GM19351 (cell line): Measurements from ENCODE around the gene LAGE3.

Source experiments
- ATAC-seq: cut with Tn5 transposase; IDR thresholded peaks from one replicate; pipeline ENCODE4 v1.9.1; 2021; ENCODE audit warnings: mild to moderate bottlenecking, moderate library complexity; ENCODE audit not compliant: unreplicated experiment

Gene LAGE3

DNA sequence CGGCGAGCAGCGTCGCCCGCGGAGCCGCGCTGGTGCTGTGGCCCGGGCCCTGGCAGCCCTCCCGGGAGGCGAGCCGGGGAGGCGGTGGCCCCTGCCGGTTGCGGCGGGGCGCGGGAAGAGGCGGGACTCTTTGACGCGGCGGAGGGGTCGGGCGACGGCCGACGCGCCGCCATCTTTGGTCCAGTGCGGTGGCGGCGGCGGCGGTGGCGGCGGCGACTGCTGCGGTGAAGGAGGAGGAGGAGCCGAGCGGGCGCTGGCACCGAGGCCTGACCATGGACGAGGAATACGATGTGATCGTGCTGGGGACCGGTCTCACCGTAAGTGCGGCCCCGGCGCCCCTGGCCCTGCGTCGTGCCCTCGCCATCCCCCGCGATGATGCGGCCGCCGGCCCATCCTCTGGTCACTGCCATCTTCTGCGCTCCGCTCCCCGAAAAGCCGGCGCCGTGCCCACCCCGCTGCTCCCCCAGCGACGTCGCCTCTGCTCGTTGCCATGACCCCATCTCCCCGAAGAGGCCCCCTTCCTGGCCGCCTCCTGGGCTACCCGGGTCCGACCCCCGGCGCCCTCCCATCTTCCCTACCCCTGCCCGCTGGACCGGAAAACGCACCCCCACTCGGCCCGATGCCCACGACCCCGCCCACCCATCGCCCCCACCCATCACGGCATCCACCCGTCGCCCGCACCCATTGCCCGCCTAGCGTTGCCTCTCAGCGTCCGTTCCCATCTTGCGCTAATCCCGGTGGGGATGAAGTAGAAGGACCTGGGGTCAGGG is 41.9 kb downstream of the LAGE3 start, which contains the start of gene GDI1:
Gene GDI1, plus strand, starts transcription at position 172 of the 770 bp plus-strand sequence. Its CDS starts 101 bp downstream, at position 273.
- ATAC-seq = no peak

DNA sequence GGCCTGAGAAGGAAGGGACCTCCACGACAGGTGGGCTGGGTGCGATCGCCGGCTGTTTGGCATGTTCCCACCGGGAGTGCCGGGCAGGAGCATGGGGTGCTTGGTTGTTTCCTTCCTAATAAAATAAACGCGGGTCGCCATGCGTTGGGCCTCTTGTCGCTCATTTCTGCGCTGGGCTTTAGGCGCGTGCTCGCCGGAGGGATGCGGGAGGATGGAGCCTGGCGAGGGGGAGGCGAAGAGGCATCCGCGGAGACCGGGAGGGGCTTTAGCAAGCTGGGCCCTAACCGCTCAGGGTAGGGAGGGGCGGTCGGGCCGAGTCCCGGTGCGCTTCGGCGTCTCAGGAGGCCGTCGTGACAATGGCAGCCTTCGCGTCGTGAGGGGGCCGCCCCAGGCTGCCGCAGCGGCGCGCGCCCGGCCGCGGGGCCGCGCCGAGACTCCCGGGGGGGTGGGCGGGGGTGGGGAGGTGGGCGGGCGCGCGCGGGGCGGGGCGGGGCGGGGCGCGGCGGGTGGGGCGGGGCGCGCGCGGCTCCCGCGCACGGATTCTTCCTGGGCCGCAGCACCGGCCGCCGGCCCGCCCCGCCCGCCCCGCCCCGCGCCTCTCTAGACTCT is 42.6 kb downstream of the LAGE3 start:
- no peak for ATAC-seq

DNA sequence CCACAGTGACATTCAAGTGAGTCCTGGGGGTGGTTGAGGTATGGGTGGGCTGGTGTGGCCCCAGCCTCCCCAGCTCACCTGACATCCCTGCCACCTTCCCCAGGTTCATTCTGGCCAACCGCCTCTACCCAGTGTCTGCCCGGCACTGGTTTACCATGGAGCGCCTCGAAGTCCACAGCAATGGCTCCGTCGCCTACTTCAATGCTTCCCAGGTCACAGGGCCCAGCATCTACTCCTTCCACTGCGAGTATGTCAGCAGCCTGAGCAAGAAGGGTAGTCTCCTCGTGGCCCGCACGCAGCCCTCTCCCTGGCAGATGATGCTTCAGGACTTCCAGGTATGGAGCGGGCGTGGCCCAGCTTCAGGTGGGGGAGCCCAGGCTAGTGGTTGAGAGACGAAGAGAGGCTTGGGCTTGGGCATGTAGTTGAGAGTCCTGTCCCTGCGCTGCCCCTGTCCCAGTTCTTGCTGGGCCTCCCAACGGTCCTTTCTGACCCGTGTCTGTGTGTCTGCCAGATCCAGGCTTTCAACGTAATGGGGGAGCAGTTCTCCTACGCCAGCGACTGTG is 43.8 kb downstream of the LAGE3 start:
- ATAC-seq = no peak

DNA sequence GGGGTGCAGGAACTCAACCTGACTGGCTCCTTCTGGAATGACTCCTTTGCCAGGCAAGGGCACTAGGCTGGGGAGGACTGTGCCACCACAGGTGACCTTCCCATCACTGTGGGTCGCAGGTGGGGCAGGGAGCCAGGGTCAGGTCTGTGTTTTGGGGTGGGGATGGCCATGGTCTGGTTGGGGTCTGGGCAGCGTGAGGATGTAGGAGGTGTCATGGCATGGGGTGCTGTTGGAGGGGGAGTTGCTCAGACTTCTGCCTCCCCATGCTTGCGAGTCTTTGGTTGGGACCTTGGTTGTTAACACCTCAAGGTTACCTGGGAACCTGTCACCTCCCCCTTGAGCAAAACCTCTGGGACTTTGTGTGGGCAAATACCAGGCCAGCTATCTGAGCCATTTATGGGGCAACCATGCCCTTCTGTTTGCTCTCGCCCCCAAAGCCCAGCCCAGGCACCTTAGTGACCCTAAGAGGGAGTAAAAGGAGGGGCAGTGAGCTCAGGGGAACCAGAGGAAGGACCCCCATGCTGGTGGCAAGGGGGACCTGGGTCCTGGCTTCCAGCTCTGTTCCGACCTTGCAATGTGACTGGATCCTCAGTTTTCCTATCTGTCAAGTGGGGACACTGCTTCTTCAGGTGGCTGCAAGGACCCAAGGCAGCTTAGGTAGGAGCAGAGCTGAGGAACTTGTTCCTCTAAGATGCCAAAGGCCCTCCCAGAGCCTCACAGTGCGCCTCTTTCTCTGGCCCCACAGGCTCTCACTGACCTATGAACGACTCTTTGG is 44.5 kb downstream of the LAGE3 start:
- no peak for ATAC-seq

DNA sequence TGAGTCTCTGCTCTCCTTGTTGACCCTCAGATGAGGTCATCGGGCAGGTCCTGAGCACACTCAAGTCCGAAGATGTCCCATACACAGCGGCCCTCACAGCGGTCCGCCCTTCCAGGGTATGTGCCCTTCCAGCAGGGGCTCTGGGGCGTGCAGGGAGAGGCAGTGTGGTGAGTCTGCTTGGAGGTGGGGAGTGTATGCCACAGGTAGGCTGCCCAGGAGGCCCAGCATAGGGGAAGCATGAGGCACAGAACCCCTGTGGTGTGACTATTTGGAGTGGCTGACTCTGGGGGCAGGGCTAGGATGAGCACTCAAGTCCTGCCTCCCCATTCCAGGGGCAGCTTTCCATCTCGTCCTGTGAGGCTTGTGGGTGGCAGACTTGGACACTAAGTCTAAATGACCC is 45.5 kb downstream of the LAGE3 start:
- ATAC-seq = no peak

DNA sequence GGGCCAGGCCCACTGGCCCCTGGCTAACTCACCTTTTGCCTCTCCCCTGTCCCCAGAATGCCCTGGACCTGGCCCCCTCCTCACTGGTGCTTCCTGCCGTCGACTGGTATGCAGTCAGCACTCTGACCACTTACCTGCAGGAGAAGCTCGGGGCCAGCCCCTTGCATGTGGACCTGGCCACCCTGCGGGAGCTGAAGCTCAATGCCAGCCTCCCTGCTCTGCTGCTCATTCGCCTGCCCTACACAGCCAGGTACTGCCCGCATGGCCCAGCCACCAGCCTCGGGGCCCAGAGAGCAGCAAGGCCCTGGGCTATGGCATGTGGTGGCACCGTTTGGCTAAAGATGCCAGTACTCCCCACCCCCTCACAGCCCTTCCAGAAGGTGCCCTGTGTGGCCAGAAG is 46.9 kb downstream of the LAGE3 start:
- ATAC-seq = no peak

DNA sequence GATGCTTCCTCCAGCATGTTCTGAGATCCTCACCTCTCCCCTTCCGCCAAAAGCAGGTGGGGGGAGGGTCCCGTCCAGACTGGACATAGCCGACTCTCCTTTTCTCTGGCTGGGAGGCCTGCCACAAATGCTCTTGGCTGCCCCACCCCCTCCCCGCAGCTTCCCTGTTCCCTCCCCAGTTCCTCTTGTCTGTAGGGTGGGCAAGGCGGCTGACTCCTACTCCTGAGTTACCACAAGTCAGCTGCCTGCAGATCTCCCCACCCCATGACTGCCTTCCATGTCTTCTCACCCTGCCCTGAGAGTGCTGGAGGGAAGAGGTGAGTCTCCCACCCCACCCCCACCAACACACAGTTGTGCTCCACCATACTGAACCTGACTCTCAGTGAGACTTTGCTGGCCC is 47.7 kb downstream of the LAGE3 start:
- no peak for ATAC-seq

DNA sequence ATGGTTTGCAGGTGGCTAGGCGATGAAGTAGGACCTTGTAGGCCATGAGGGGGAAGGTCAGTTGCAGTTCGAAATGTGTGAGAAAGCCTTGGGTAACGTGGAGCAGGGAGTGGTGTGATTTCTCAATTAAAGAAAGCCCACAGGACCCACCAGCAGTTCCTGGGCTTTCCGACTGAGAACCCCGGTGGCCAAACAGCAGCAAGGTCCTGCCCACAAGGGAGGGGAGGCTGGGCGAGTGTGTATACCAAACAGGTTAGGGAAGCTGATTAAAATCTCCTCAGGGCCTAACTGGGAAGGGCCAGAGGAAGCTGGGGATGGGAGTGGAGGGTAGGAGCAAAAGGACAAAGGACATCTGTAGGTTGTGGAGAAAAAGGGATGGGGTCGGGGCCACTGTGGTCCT is 48.2 kb downstream of the LAGE3 start:
- no peak for ATAC-seq

DNA sequence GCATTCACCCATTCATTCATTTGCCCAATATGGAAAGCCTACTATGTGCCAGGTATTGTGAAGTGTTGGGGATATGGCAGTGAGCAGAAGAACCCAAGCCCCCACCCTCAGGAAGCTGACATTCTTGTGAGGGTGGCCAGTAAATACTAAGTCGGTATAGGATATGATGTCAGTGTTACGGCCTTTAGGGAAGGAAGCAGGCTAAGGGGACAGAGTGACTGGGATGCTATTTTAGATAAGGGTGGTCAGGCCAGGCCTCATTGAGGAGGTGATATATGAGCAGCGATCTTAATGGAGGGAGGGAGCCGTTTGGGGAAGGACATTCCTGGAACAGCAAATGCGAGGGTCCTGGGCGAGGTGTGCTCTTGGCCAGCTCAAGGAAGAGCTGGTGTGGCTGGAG is 48.6 kb downstream of the LAGE3 start:
- no peak for ATAC-seq

DNA sequence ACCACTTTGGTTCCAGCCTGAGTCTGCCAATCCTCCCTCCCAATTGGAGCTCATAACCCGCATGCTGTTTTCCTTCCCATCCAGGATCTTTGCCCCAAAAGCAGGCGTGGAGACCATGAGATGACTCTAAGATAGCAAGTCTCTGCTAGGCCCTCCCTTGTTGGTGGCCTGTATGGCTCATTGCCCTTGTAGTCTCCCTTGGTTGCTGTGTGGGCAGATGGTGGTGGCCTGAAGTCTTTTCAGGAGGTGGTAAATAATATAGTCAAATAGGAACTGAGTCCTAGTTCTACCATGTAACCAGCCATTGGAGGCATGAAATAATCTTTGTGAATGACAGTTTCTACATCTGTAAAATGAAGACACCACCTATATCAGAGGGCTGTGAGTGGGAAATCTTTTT is 49.4 kb downstream of the LAGE3 start:
- no peak for ATAC-seq

DNA sequence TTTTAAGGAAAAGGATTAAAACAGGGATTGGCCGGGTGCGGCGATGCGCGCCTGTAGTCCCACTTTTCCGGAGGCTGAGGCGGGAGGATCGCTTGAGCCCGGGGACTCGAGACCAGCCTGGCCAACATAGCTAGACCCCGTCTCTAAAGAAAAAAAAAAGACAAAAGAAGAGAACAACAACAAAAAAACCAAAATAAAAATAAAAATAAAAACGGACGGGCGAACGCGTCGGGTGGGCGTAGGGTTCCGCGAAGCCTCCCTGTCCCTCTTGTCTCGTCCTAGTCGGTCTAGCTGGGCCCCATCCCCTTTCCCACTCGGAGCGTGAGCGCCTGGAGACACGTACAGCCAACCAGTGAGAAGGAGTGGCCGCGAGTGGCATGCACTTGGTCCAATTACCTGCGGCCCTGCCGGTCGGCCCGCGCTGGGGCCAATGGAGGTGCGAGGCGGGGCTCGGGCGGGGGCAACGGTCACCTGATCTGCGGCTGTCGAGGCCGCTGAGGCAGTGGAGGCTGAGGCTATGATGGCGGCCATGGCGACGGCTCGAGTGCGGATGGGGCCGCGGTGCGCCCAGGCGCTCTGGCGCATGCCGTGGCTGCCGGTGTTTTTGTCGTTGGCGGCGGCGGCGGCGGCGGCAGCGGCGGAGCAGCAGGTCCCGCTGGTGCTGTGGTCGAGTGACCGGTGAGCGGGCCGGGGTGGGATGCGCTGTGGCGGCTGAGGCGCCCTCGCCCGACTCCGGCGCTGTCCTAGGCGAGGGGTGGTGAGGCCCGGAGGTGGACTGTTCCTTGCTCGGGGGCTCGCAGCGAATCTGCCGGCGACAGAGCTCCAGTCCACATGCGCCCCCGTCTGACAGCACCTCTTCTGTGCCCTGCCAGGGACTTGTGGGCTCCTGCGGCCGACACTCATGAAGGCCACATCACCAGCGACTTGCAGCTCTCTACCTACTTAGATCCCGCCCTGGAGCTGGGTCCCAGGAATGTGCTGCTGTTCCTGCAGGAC is 50.6 kb downstream of the LAGE3 start, which contains the start of gene ATP6AP1:
Gene ATP6AP1, plus strand, starts transcription at position 502 of the 996 bp plus-strand sequence. Its CDS starts 16 bp downstream, at position 518.
- peak; percentile 96 for ATAC-seq
